CD4-positive, alpha-beta T cell treated with Interleukin-15 for 1 hour (primary cell): ENCODE measurements around the gene GMCL2.

Source experiments
- DNase-seq: peaks from one replicate; pipeline ENCODE4 v3.0.0-alpha.2; 2020

GMCL2 gene

GRCh38 chr5:178177569-178177968 is 9.6 kb downstream of the GMCL2 start:
- DNase-seq: no peak

- no peak for DNase-seq
Measured at GRCh38 chr5:178176791-178177190, 10.4 kb downstream of the GMCL2 start.

- no peak for DNase-seq
Measured at GRCh38 chr5:178174456-178174855, 12.7 kb downstream of the GMCL2 start.

- DNase-seq: no peak
Measured at GRCh38 chr5:178170455-178170854, 16.7 kb downstream of the GMCL2 start.

- no peak for DNase-seq
Measured at GRCh38 chr5:178165581-178165980, 21.6 kb downstream of the GMCL2 start.

GRCh38 chr5:178163772-178164735 is 23.1 kb downstream of the GMCL2 start:
- DNase-seq: peak; percentile 87

- DNase-seq: no peak
Measured at GRCh38 chr5:178162481-178162880, 24.7 kb downstream of the GMCL2 start.

- no peak for DNase-seq
Measured at GRCh38 chr5:178160176-178160575, 27.0 kb downstream of the GMCL2 start.

- no peak for DNase-seq
Measured at GRCh38 chr5:178155065-178155464, 32.1 kb downstream of the GMCL2 start.

- DNase-seq: peak; percentile 96
Measured at GRCh38 chr5:178153530-178154340, 33.4 kb downstream of the GMCL2 start, which contains the start of gene NHP2. Gene NHP2, minus strand, starts transcription at chr5:178153885. Its CDS starts 68 bp downstream, at chr5:178153817.

GRCh38 chr5:178152491-178153444 is 34.4 kb downstream of the GMCL2 start:
- DNase-seq: no peak

GRCh38 chr5:178150977-178151734 is 36.0 kb downstream of the GMCL2 start:
- no peak for DNase-seq

GRCh38 chr5:178149199-178149932 is 37.8 kb downstream of the GMCL2 start:
- DNase-seq: no peak

GRCh38 chr5:178147406-178147805 is 39.8 kb downstream of the GMCL2 start:
- no peak for DNase-seq

- peak; percentile 76 for DNase-seq
Measured at GRCh38 chr5:178145965-178146820, 41.0 kb downstream of the GMCL2 start.

GRCh38 chr5:178143901-178144300 is 43.3 kb downstream of the GMCL2 start:
- no peak for DNase-seq

GRCh38 chr5:178143246-178143645 is 43.9 kb downstream of the GMCL2 start:
- DNase-seq: no peak

GRCh38 chr5:178142642-178143041 is 44.5 kb downstream of the GMCL2 start:
- no peak for DNase-seq

- DNase-seq: no peak
Measured at GRCh38 chr5:178141550-178141949, 45.6 kb downstream of the GMCL2 start.

GRCh38 chr5:178137991-178138390 is 49.2 kb downstream of the GMCL2 start:
- DNase-seq: no peak
